GM19467 (cell line): Measurements from ENCODE around the gene ADGRF4.
"Not testable (repeated sequence)": the region's sequence is repeated elsewhere in the genome, so short reads cannot be mapped to it uniquely, and the experiment has no call there.

ENCODE experiments used
- ATAC-seq: cut with Tn5 transposase; IDR thresholded peaks from one replicate; pipeline ENCODE4 v1.9.1; 2021; ENCODE audit warnings: mild to moderate bottlenecking, moderate library complexity; ENCODE audit not compliant: unreplicated experiment

Gene ADGRF4

DNA sequence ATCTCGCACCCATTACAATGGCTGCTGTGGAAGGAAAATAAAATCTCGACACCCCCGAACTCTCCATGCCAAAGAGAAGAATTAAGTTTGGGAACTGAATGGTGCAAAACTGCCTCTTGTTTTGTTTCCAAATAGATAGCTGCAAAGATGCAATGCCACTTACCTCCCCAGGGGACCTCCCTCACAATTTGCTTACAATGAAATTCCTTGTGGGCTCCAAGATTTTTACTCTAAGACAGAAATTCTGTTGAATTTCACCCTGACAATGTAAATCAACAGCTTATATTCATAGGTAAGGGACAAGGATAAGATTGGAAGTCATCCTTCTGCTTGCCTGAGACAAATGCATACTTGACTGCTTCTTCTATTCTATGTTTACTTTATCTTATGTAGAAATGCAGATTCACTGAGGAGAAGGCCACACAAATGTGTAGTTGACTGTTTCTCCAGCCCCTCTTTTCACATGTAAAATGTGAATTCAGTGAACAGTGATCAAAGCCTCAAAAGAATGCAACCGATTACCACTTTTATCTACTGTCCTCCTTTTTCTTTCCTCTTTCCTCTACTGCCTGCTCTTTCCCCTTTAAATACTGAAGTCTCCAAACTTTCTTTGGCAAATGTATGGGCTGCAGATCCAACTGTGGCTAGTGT, 36.6 kb downstream of the ADGRF4 start:
- ATAC-seq, result no peak

DNA sequence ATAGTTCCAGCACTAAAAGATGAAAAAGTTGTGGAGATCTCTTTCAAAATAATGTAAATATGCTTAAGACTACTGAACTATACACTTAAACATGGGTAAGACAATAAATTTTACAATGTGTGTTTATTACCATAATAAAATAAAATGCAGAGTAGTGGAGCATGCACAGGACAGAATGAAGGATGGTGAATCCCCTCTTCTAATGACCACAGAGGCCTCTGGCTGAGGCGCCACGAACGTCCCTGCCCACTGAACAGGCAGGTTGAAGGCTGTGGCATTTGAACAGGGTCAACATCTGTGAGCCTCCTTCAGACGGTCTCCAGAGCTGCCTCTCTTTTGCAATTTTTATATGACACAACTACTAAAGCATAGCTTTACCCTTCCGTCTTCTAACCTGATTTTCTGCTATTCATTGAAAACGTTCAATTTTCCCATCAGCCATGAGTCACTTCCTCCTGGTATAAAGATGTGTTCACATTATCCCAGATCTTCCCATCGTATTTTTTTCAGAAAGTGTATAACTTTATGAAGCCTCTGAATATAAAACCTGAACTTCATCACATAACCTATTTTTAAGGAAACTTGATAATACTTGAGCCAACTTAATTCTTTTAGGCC, 37.8 kb downstream of the ADGRF4 start:
- ATAC-seq, result no peak

DNA sequence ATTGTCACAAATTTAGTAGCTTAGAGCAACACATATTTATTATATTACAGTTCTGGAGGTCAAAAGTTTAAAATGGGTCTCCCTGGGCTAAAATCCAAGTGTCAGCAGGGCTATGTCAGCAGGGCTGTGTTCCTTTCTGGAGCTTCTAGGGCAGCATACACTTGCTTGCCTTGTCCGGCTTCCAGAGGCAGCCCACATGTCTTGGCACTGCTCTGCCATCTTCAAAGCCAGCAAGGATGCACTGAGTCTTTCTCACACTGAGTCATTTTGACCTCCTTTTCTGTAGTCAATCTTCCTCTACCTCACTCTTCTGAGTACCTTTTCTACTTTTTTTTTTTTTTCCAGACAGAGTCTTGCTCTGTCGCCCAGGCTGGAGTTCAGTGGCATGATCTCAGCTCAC, 39.0 kb downstream of the ADGRF4 start:
- no peak for ATAC-seq

DNA sequence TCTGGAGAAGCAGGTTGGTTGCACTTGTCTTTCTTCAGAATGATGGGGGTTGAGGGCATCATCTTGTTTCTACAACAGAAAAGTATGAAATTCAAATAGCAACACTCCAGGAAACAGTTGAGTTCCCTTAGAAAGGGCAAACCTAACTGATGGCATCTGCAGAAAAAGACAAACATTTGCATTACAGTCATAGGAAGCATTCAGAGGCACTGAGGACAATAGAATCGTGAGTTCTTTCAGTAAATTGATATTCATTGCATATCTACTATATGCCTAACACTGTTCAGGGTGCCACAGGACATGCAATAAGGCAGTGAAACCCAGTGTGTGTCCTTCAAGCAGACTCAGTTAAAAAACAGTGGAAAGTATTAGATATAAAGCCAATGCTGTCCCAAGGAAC, 42.3 kb downstream of the ADGRF4 start:
- ATAC-seq, result no peak

DNA sequence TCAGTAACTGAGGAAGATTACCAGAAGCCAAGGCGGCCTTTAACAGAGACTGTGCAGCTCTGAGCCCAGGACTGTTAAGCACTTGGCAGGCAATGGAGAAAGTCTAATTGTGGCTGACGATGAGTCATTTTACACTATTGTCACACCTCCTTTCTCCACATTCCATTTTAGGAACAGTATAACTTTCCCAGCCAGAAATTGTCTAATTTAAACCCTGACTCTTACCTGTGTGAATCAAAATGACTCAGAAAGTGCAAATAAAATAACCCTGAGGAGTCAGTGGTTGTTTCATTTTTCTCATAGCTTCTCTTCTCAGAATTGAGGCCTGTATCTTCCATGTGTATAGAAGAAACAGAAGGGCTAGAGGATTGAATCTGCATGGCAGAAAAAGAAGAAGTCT, 43.4 kb downstream of the ADGRF4 start:
- no peak for ATAC-seq

DNA sequence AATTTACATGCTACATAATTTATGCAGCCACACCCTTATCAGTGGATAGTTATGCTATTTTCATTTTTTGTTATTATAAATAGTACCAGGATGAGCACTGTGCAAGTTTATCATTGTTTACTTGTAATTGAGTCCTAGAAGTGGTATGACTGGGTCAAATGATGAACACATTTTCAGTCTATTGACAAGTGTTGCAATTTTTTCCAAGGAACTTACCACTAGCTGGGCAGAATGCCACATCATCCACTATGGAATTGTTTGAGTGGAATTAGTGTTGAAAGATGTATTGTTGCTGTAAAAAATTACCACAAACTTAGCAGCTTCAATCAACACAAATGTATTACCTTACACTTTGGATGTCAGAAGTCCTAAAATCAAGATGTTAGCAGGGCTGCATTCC, 45.4 kb downstream of the ADGRF4 start:
- no peak for ATAC-seq

DNA sequence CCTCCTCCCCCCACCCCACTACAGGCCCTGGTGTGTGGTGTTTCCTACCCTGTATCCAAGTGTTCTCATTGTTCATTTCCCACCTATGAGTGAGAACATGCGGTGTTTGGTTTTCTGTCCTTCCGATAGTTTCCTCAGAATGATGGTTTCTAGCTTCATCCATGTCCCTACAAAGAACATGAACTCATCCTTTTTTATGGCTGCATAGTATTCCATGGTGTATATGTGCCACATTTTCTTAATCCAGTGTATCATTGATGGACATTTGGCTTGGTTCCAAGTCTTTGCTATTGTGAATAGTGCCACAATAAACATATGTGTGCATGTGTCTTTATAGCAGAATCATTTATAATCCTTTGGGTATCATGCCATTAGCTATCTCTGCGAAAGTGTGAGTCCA, 46.9 kb downstream of the ADGRF4 start:
- ATAC-seq, result not testable (repeated sequence)

DNA sequence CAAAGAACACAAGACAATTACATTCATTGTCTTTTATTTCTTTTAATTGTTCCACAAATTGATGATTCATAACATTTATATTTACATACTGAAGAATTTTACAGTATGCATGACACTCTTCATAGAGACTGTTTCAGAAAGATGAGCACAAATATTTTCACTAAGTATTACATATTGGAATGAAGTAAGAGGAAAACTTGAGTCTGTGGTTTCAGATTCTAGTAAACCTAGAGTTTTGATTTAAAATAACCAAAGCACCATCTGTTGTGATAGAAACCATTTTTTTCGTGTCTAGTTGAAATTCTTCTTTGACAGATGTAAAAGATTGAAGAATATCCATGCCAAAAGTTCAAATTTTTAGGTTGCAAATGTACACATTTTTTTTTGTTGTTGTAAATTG, 51.4 kb downstream of the ADGRF4 start:
- ATAC-seq, result no peak

GRCh38 chr6:47752801-47753200, 54.4 kb downstream of the ADGRF4 start:
- ATAC-seq, result no peak

DNA sequence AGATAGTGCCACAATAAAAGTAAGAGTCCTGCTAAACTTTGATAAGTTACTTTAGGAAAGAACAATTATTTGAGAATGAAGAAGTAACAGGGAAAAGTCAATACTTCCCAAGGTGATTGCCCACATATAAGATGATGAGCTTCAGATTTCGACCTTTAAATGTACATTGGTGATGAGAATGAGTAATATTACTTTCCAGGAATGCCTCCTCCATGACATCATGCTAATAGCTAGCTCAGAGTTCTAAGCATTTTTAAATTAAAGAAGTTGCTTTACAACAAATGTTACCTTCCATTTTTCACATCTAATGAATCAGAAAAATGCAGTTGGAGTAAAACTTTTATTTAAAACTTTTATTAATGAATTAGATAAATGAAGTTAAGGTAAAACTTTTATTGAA, 61.0 kb downstream of the ADGRF4 start:
- ATAC-seq, result no peak

DNA sequence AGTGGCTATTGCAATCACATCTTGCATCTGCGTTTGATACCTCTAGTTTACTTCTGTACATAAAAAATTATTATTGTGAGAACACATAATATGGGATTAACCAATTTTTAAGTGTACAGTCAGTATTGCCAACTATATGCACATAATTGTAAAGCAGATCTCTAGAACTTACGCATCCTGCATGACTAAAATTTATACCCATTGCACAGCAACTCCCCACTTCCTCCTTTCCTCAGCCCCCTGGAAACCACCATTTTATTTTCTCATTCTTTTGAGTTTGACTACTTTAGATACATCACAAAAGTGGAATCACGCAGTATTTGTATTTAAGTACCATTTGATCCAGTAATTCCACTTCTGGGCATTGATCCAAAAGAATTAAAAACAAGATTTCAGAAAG, 64.1 kb downstream of the ADGRF4 start:
- no peak for ATAC-seq

DNA sequence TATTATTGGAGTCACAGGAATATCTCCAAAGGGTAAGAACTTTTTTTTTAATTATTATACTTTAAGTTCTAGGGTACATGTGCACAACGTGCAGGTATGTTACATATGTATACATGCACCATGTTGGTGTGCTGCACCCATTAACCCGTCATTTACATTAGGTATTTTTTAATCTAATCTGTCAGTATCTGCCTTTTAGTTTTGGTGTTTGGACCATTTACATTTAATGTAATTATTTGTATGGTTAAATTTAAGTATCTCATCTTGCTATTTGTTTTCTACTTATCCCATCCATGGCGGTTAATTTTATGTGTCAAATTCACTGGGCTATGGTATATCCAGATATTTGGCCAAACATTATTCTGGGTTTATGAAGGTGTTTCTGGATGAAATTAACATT, 68.1 kb downstream of the ADGRF4 start:
- ATAC-seq, result no peak

- no peak for ATAC-seq
Observed at GRCh38 chr6:47767102-47767501, 68.7 kb downstream of the ADGRF4 start.

GRCh38 chr6:47769982-47770381, 71.6 kb downstream of the ADGRF4 start:
- no peak for ATAC-seq
